Left ventricle myocardium inferior (tissue), 1 donor: Measurements from ENCODE around the gene TNFSF10. TPM values are rescaled to one million over a fixed set of nuclear protein-coding genes. Genes with fewer than 3 reads are reported as not detected.

Experiments
- DNase-seq: peaks from one replicate; pipeline ENCODE4 v3.0.0-alpha.2; 2020
- H3K27ac ChIP-seq: fragments of 200-600 bp; replicated peaks from 2 replicates; pipeline ENCODE4 v1.8.0; 2021
- H3K27me3 ChIP-seq: fragments of 200-600 bp; 2 replicates; pipeline ENCODE4 v1.8.0; 2021; ENCODE audit warnings: low read depth
- H3K36me3 ChIP-seq: fragments of 200-600 bp; 2 replicates; pipeline ENCODE4 v1.8.0; 2021
- H3K4me1 ChIP-seq: fragments of 200-600 bp; 2 replicates; pipeline ENCODE4 v1.8.0; 2021
- H3K4me3 ChIP-seq: fragments of 200-600 bp; 2 replicates; pipeline ENCODE4 v1.8.0; 2021; ENCODE audit warnings: mild to moderate bottlenecking, moderate library complexity
- H3K9me3 ChIP-seq: fragments of 200-600 bp; replicated peaks from 2 replicates; pipeline ENCODE4 v1.8.0; 2021
- CTCF ChIP-seq: fragments of 200-600 bp; IDR thresholded peaks from 2 replicates; pipeline ENCODE4 v1.8.0; 2021; ENCODE audit warnings: antibody characterized with exemption, mild to moderate bottlenecking, borderline replicate concordance
- intact Hi-C: fragments of 100-400 bp; cut with micrococcal nuclease; formaldehyde crosslinking; loops from one replicate; pipeline ENCODE4 v1.11.0; 2022
- total RNA-seq: library from RNA; stranded (reverse); fragmentation: NEBNext Ultra II Directional; extraction: Animal tissue kit (Norgen Biotek cat#: 25700); gene quantifications from one replicate; pipeline ENCODE4 v1.2.1, GENCODE V29; 2021
- donor health status: DM: no; HTN: yes; CAD: no; lungs with severe emphysema.

The TNFSF10 gene
- total RNA-seq, 1 donor from 2014 or later, result 12.6 TPM

- DNase-seq, result no peak
- H3K9me3 ChIP-seq, result no peaks in the 10 kb centered on the region
- intact Hi-C loops, result no loop called here
- H3K27me3 ChIP-seq, result no peaks in the 10 kb centered on the region
- H3K36me3 ChIP-seq, result no peaks in the 10 kb centered on the region
- H3K4me3 ChIP-seq, result no peak overlapping the region
- no peak for TF ChIP-seq CTCF
- peaks cover 17% of the 10 kb centered on the region for H3K4me1 ChIP-seq
- H3K27ac ChIP-seq, result no peak overlapping the region
Observed at GRCh38 chr3:172549144-172549543, 25.9 kb upstream of the TNFSF10 start.

GRCh38 chr3:172546628-172547214 lies 23.5 kb upstream of the TNFSF10 start:
- Histone ChIP-seq H3K4me3 (no peak overlapping the region), H3K9me3 (no peaks in the 10 kb centered on the region), H3K27me3 (no peaks in the 10 kb centered on the region), H3K4me1 (peaks cover 30% of the 10 kb centered on the region), H3K36me3 (no peaks in the 10 kb centered on the region), H3K27ac (peak overlapping the region; percentile 41)
- no peak for DNase-seq
- intact Hi-C loops, result no loop called here
- TF ChIP-seq CTCF, result no peak

- H3K36me3 ChIP-seq, result no peaks in the 10 kb centered on the region
- no peaks in the 10 kb centered on the region for H3K9me3 ChIP-seq
- H3K4me1 ChIP-seq, result peaks cover 35% of the 10 kb centered on the region
- no peak for TF ChIP-seq CTCF
- intact Hi-C loops, result no loop called here
- no peak for DNase-seq
- no peaks in the 10 kb centered on the region for H3K27me3 ChIP-seq
- H3K27ac ChIP-seq, result peak overlapping the region; percentile 41
- no peak overlapping the region for H3K4me3 ChIP-seq
Observed at GRCh38 chr3:172546105-172546504, 22.9 kb upstream of the TNFSF10 start.

- H3K9me3 ChIP-seq, result no peaks in the 10 kb centered on the region
- H3K27me3 ChIP-seq, result no peaks in the 10 kb centered on the region
- intact Hi-C loops, result no loop called here
- peaks cover 40% of the 10 kb centered on the region for H3K4me1 ChIP-seq
- TF ChIP-seq CTCF, result no peak
- H3K4me3 ChIP-seq, result no peak overlapping the region
- DNase-seq, result no peak
- no peak overlapping the region for H3K27ac ChIP-seq
- no peaks in the 10 kb centered on the region for H3K36me3 ChIP-seq
Observed at GRCh38 chr3:172544404-172544803, 21.2 kb upstream of the TNFSF10 start.

- Histone ChIP-seq H3K9me3 (no peaks in the 10 kb centered on the region), H3K4me3 (no peak overlapping the region), H3K36me3 (no peaks in the 10 kb centered on the region), H3K27ac (no peak overlapping the region), H3K4me1 (peaks cover 44% of the 10 kb centered on the region), H3K27me3 (no peaks in the 10 kb centered on the region)
- no peak for DNase-seq
- intact Hi-C loops, result no loop called here
- TF ChIP-seq CTCF, result no peak
Observed at GRCh38 chr3:172543884-172544283, 20.7 kb upstream of the TNFSF10 start.
